GM18870 (cell line): ENCODE results near the gene CACNA1A.
A peak's percentile ranks its signal among the peaks of the same experiment; 100 is the strongest.
"Not testable (repeated sequence)": the region's sequence is repeated elsewhere in the genome, so short reads cannot be mapped to it uniquely, and the experiment has no call there.

Source experiments
- ATAC-seq: cut with Tn5 transposase; IDR thresholded peaks from one replicate; pipeline ENCODE4 v1.9.1; 2021; ENCODE audit warnings: moderate library complexity; ENCODE audit not compliant: unreplicated experiment

CACNA1A gene

GRCh38 chr19:13169769-13170168 lies 336.5 kb downstream of the CACNA1A start:
- ATAC-seq, result no peak

- ATAC-seq, result not testable (repeated sequence)
Measured at GRCh38 chr19:13166151-13166550, 340.1 kb downstream of the CACNA1A start.

GRCh38 chr19:13165162-13165997 lies 340.9 kb downstream of the CACNA1A start:
- no peak for ATAC-seq

GRCh38 chr19:13164343-13165161 lies 341.7 kb downstream of the CACNA1A start:
- ATAC-seq, result no peak

- no peak for ATAC-seq
Measured at GRCh38 chr19:13163609-13164342, 342.5 kb downstream of the CACNA1A start.

GRCh38 chr19:13162724-13163608 lies 343.3 kb downstream of the CACNA1A start:
- peak; percentile 34 for ATAC-seq

- ATAC-seq, result no peak
Measured at GRCh38 chr19:13160557-13160956, 345.7 kb downstream of the CACNA1A start.

GRCh38 chr19:13159713-13160112 lies 346.6 kb downstream of the CACNA1A start:
- ATAC-seq, result no peak
